Renal pelvis (tissue), 12 donors: ENCODE results near the gene VSTM4. TPM values are rescaled to one million over a fixed set of nuclear protein-coding genes. Genes with fewer than 3 reads are reported as not detected.

Source experiments
- DNase-seq: peaks from one replicate; pipeline ENCODE4 v3.0.0-alpha.2; 2013
- long read RNA-seq, 16 experiments: transcript quantifications; one replicate each; lab custom pipeline, GENCODE V29; 2026
- polyA plus RNA-seq, 3 donors: library from polyadenylated mRNA; unstranded; fragments of 120-200 nt; gene quantifications; one replicate each; pipeline ENCODE4 v1.2.1, GENCODE V29; 2013; ENCODE audit not compliant: insufficient read length in 3 of 3

VSTM4 gene
- polyA plus RNA-seq: 10 to 100 TPM; 12.2 to 13.4 (median 12.6) TPM
- long read RNA-seq, donor 1, full-length matches to known transcripts: 4 of 4 reads
- long read RNA-seq, donor 1, partial matches to known transcripts: 0 of 4 reads
- long read RNA-seq, donor 1, other reads (novel, unspliced or antisense): 0 of 4 reads
- long read RNA-seq, donor 2, full-length matches to known transcripts: 4 of 4 reads
- long read RNA-seq, donor 2, partial matches to known transcripts: 0 of 4 reads
- long read RNA-seq, donor 2, other reads (novel, unspliced or antisense): 0 of 4 reads
- long read RNA-seq, donor 3, full-length matches to known transcripts: 4 of 4 reads
- long read RNA-seq, donor 3, partial matches to known transcripts: 0 of 4 reads
- long read RNA-seq, donor 3, other reads (novel, unspliced or antisense): 0 of 4 reads
- long read RNA-seq, donor 4, full-length matches to known transcripts: 4 of 4 reads
- long read RNA-seq, donor 4, partial matches to known transcripts: 0 of 4 reads
- long read RNA-seq, donor 4, other reads (novel, unspliced or antisense): 0 of 4 reads
- long read RNA-seq, donor 5, full-length matches to known transcripts: 2 of 2 reads
- long read RNA-seq, donor 5, partial matches to known transcripts: 0 of 2 reads
- long read RNA-seq, donor 5, other reads (novel, unspliced or antisense): 0 of 2 reads
- long read RNA-seq, donor 6, full-length matches to known transcripts: 5 of 5 reads
- long read RNA-seq, donor 6, partial matches to known transcripts: 0 of 5 reads
- long read RNA-seq, donor 6, other reads (novel, unspliced or antisense): 0 of 5 reads
- long read RNA-seq, donor 7, full-length matches to known transcripts: 10 of 10 reads
- long read RNA-seq, donor 7, partial matches to known transcripts: 0 of 10 reads
- long read RNA-seq, donor 7, other reads (novel, unspliced or antisense): 0 of 10 reads
- long read RNA-seq, donor 8, full-length matches to known transcripts: 8 of 8 reads
- long read RNA-seq, donor 8, partial matches to known transcripts: 0 of 8 reads
- long read RNA-seq, donor 8, other reads (novel, unspliced or antisense): 0 of 8 reads
- long read RNA-seq, donor 9, full-length matches to known transcripts: 5 of 5 reads
- long read RNA-seq, donor 9, partial matches to known transcripts: 0 of 5 reads
- long read RNA-seq, donor 9, other reads (novel, unspliced or antisense): 0 of 5 reads
- long read RNA-seq, donor 10, full-length matches to known transcripts: 5 of 5 reads
- long read RNA-seq, donor 10, partial matches to known transcripts: 0 of 5 reads
- long read RNA-seq, donor 10, other reads (novel, unspliced or antisense): 0 of 5 reads
- long read RNA-seq, donor 11, full-length matches to known transcripts: 2 of 2 reads
- long read RNA-seq, donor 11, partial matches to known transcripts: 0 of 2 reads
- long read RNA-seq, donor 11, other reads (novel, unspliced or antisense): 0 of 2 reads
- long read RNA-seq, donor 12, full-length matches to known transcripts: 8 of 8 reads
- long read RNA-seq, donor 12, partial matches to known transcripts: 0 of 8 reads
- long read RNA-seq, donor 12, other reads (novel, unspliced or antisense): 0 of 8 reads
- long read RNA-seq, donor 13, full-length matches to known transcripts: 2 of 2 reads
- long read RNA-seq, donor 13, partial matches to known transcripts: 0 of 2 reads
- long read RNA-seq, donor 13, other reads (novel, unspliced or antisense): 0 of 2 reads
- long read RNA-seq, donor 14: 0 reads
- long read RNA-seq, donor 15, full-length matches to known transcripts: 6 of 6 reads
- long read RNA-seq, donor 15, partial matches to known transcripts: 0 of 6 reads
- long read RNA-seq, donor 15, other reads (novel, unspliced or antisense): 0 of 6 reads
- long read RNA-seq, donor 16, full-length matches to known transcripts: 7 of 7 reads
- long read RNA-seq, donor 16, partial matches to known transcripts: 0 of 7 reads
- long read RNA-seq, donor 16, other reads (novel, unspliced or antisense): 0 of 7 reads

GRCh38 chr10:49115015-49115795 is at the start of gene VSTM4:
Gene VSTM4, minus strand, starts transcription at chr10:49115522. Its CDS starts 37 bp downstream, at chr10:49115485.
- no peak for DNase-seq

DNA sequence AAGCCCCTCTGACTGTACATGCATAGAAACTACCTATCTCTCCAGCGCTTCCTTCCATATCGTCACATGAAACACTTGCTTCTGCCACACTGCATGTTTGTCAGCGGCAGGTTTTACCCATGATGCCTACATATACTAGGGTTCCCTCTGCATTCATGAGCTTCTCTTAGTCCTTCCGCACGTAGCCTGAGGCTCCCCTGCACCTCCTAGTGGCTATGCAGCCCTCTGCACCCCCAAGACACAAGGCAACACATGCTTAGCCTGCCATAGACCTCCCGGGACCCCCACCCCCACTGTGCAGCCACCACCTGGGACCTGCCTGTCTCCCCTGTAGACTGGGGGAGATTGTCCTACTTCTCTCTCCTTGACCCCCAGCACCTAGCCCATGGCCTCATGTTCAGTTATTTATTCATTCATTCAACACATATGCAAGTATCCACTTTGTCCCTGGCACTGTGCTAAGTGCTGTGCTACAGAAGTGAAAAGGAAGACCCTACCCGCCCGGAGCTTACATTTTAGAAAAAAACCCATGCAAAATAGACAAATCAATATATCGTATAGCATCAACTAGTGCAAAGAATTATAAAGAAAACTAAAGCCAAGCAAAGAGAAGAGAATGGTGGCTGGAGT is 49.4 kb upstream of the VSTM4 start:
- no peak for DNase-seq

- no peak for DNase-seq
These were observed 48.4 kb upstream of the VSTM4 start for GRCh38 chr10:49163741-49164140.

DNA sequence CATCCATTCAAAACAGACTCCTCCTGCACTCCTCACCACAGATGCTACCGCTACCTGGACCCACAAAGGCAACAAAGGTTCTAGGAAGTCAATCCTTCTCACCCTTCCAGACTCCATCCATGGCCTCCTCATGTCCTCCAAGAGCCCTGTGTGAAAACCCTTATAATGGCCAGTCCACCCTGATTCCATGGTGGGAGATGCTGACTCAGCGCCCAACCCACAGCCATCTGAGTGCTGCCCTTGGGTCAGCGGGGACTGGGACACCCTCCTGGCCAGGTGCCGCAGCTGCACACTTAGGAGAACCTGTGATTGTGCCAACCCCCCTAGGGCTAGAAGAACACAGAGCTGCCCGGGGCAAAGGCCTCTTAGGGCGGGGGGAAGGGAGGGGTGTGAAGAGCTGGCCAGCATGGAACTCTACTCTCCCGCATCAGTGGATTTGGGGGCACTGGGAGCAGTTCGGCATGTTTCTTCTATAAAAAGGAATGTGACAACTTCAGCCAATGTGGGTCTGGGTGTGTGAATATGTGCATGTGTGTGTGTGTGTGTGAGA is 47.5 kb upstream of the VSTM4 start:
- DNase-seq: no peak

DNA sequence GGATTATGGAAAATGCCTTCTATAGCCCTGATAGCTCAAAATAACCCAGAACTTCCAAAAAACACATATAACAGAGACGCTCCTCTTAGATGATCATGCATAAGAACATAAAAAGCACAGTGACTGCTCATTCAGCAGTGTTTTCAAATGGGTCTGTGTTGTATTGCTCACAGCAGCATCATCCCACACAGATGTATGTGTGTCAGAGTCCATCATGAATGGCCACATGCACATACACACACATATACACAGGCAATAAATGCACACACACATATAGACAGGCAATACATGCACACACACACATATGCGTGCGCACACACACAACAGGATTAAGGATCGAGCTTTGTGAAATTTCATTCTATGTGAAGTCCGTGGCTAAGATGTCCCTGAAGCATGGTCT is 46.7 kb upstream of the VSTM4 start:
- no peak for DNase-seq

DNA sequence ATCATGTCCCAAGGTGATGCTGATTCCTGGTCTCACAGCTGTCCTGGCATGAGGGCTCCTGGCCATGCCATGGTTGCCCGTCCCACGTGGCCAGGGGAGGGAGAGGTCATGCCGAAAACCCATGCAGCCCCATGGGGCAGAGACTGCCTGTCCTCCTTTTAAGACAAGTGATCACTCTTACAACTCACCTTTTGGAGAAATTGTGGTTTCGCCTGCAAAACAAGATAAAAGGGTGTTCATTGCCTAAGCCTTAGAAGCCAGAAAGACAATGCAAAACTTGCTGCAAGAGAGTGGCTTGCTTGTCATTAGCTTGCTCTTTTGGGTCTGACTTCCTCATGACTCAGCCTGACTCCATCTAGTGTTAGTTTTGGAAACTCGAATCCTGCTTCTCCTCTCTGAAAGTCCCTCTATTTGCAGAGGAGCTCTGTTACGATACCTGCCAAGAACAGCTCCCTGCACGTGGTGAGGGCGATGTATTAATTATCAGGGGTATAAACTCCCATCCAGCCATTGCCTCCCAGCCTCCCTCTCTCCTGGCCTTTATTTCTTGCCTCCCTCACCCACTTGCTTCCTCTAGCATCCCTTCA is 46.2 kb upstream of the VSTM4 start:
- DNase-seq: no peak

DNA sequence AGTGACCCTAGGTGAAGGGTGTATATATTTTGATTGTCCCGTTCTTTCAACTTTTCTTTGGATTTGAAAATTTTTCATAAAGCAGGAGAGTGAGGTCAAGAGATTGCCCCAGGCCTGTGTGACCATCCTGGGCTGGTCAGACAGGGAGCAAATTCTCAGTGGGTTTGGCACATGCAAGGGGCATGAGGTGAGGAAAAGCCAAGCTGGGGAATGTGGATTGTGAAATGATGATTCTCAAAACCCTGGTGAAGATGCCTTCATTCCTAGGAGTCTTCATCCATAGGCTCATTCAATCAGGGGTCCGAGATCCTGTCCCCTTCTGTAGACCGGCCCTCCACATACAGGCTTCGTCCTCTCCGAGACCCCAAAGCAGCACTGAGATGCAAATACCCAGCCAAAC is 45.5 kb upstream of the VSTM4 start:
- no peak for DNase-seq

DNA sequence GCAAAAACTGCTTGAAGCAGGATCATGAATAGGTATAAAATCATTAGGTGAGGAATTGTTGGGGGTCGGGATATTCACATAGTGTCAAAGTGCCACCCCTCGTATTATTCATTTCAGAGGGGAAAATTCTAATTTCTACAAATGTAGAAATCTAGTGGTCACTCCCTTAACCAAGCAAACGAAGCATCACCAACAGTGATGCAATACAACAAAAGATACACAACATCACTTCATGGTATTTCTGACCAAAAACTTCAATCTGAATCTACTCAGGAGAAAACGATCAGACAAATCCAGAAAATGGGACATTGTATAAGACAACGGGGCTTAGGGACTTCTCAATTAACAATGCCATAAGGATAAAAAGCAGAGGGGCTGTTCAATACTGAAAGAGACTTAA is 44.8 kb upstream of the VSTM4 start:
- DNase-seq: no peak

- DNase-seq: no peak
These were observed 43.6 kb upstream of the VSTM4 start for GRCh38 chr10:49158915-49159314.

GRCh38 chr10:49158404-49158803 is 43.1 kb upstream of the VSTM4 start:
- no peak for DNase-seq

- no peak for DNase-seq
These were observed 41.9 kb upstream of the VSTM4 start for GRCh38 chr10:49157229-49157628.

- DNase-seq: no peak
These were observed 39.3 kb upstream of the VSTM4 start for GRCh38 chr10:49154641-49155040.

GRCh38 chr10:49153971-49154370 is 38.6 kb upstream of the VSTM4 start:
- no peak for DNase-seq

DNA sequence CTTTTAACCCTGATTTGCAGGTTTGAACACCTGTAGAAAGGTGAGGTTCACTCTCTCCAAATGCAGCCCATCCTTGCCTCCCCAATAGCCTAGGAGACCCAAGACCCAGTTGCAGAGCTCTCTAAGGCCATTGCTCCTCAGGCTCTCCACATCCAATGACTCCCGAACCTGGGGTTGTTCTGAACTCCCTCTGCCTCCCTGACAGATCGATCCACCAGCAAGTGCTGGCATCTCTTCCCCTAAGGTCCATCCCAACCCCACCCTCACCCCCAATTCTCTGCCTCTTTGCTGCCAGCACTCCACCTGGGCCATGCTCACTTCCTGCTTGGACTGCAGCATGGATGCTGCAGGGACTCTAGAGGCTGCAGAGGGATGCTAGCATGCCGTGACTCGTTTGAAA is 37.8 kb upstream of the VSTM4 start:
- no peak for DNase-seq

DNA sequence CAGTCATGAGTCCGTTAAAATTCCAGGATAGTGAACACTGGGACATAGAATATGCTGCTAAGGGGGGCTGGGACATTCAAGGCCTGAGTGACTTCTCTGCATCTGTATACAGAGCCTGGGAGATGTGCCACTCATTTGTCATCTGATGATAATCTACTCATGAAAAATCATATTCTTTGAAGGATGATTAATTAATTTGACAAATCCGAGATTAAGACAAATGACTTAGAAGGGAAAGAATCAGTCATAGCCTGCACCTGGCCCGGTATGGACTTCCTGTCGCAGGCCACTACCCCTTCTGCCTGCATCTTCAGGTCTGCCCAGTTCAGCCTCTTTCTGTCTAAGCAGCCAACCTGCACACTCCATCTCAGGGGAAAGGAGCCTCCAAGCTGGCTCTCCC is 37.3 kb upstream of the VSTM4 start:
- DNase-seq: no peak

DNA sequence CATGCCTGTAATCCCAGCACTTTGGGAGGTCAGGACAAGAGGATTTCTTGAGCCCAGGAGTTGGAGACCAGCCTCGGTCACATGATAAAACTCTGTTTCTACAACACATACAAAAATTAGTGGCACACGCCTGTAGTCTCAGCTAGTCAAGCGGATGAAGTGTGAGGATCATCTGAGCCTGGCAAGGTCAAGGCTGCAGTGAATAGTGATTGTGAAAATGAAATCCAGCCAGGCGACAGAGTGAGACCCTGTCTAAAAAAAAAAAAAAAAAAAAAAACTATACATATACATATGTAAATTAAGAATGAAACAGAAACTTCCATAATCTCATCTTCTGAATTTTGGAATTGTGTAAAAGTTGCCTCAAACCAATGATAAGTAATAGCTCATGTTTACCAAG is 36.7 kb upstream of the VSTM4 start:
- no peak for DNase-seq

GRCh38 chr10:49151481-49151880 is 36.2 kb upstream of the VSTM4 start:
- no peak for DNase-seq

GRCh38 chr10:49151025-49151445 is 35.7 kb upstream of the VSTM4 start:
- no peak for DNase-seq
